HG03039 (cell line): ENCODE results near the gene CCDC191.

ENCODE experiments used
- ATAC-seq: cut with Tn5 transposase; IDR thresholded peaks from one replicate; pipeline ENCODE4 v1.9.1; 2021; ENCODE audit warnings: mild to moderate bottlenecking, moderate library complexity; ENCODE audit not compliant: unreplicated experiment

The CCDC191 gene

GRCh38 chr3:113968986-113969385 is 87.3 kb downstream of the CCDC191 start:
- no peak for ATAC-seq

- no peak for ATAC-seq
Observed at GRCh38 chr3:113966172-113966571, 90.2 kb downstream of the CCDC191 start.

- no peak for ATAC-seq
Observed at GRCh38 chr3:113963879-113964278, 92.4 kb downstream of the CCDC191 start.

DNA sequence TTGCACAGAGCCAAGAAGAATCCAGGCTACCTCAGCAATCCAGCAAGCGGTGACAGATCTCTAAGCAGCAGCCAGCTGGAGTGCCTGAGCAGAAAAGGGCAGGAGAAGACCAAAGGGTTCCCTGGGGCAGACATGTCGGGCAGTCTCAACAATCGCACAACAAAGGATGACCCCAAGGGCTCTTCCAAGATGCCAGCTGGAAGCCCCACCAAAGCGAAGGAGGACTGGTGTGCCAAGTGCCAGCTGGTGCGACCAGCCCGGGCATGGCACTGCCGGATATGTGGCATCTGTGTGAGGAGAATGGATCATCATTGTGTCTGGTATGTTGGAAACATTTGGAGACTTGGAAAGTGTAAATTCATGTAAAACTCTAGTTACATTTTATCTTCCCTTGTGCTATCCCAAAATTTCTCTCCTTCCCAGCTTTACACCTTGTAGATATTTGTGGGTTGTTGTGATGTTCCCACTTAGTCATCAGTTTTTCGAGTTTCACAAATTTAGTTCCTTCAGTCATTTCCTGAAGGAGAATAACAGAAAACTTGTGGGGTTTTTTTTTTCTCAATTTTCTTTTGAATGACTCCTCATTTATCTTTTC is 102.1 kb downstream of the CCDC191 start:
- ATAC-seq: no peak

- no peak for ATAC-seq
Observed at GRCh38 chr3:113953677-113954076, 102.6 kb downstream of the CCDC191 start.

- no peak for ATAC-seq
Observed at GRCh38 chr3:113952921-113953320, 103.4 kb downstream of the CCDC191 start.

DNA sequence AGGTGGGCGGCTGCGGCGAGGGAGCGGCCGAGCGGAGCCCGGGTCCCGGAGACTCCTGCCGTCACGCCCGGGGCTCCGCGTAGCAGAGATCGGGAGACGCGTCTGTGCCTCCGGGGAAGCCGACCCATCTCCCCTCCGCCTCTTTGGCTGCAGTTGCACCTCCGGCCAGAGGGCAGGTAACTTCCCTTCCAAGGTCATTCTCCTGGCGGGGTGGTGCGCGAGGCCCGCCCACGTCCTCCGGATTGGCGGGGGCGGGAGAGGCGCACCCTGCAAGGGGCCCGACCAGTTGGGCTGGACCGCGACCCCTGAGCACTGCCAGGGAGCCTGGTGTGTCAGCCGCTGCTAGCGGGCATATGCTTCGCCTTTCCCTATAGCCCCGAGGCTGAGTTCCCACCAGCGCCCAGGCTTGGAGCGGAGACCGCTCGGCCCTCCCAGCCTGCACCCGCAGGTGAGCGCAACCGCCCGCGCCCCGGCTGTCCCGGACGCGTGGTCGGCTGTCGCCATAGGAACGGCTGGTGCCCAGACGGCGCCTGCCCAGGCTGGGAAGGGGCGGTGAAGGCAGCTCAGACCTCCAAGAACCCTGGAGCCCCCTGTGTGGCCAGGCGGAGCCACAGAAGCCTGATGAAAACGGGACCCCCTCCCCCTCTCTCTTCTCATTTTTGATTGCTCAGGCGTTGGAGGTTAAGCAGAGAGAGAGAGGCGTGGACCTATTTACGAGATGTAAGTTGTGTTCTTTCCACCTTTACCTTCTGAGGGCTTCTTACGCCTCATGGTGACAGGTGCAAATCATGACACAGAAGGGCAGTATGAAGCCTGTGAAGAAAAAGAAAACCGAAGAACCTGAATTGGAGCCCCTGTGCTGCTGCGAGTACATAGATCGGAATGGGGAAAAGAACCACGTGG is 108.1 kb downstream of the CCDC191 start:
- peak; percentile 37 for ATAC-seq

DNA sequence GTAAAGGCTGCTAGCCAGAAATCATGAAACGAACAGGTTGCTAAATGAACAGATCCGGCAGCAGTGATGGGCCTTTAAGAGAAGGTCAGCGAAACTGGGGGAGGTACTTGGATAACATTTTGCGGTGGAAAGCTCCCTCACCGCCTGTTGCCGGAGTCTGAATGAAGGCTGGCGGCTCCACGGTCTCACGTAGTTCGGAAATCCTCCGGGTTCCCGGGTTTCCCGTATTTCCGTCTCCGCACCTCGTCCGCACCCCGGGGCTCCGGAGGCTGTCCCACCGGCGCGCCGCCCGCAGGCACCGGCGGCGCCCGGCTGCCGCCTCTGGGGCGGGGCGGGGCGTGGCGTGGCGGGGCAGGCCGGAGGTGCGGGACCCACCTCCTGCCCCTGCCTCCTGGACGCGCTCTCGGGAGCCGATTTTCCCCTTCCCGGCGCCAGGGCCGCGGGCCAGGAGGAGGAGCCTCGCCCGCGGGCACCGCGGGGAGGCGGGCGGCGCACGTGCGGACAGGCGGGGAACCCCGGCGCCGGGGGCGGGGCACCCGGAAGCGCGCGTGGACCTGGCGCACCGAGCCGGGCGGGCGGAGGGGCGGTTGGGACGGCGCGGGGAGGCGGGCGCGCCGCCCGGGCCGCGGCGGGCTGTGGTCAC is 108.8 kb downstream of the CCDC191 start, which contains the start of gene ZDHHC23:
Gene ZDHHC23, plus strand, starts transcription at position 642 of the 643 bp plus-strand sequence. CDS start 790 bp downstream, outside the sequence.
- peak; percentile 81 for ATAC-seq

GRCh38 chr3:113946831-113947230 is 109.5 kb downstream of the CCDC191 start:
- ATAC-seq: no peak

- ATAC-seq: no peak
Observed at GRCh38 chr3:113927556-113927955, 128.8 kb downstream of the CCDC191 start.

- no peak for ATAC-seq
Observed at GRCh38 chr3:113914646-113915045, 141.7 kb downstream of the CCDC191 start.
